Heart left ventricle (tissue), 13 donors: ENCODE results near the gene SNCA.

ENCODE experiments used
- CTCF ChIP-seq, 12 donors: fragments of 200-600 bp; sonication (generic) in 4 of 12; IDR thresholded peaks; one replicate each; pipeline versions ENCODE4 v1.5.0 to v1.8.0; 2018 to 2022; ENCODE audit warnings: antibody characterized with exemption in 12 of 12, mild to moderate bottlenecking in 5 of 12
- POLR2A ChIP-seq, 2 donors: fragments of 450-650 bp; IDR thresholded peaks; one replicate each; pipeline ENCODE4 v1.6.1; 2017; ENCODE audit warnings: antibody characterized with exemption in 2 of 2, mild to moderate bottlenecking in 2 of 2, moderate library complexity in 2 of 2
- donor health status: ischemic (EF 13 %, LVEDD 7.1; RV severe dilation, severe dysfunction).
- donor health status: DM: no; HTN: yes; CAD: no.
- donor health status: DM: no; HTN: no; CAD: no.
- donor health status: ischemic (EF 25% LVEDD 6.9; RV normal size, moderate dysfunction).
- donor health status: ischemic (EF 25% LVEDD 5.7; RV mildly dilated, moderate dysfunction).
- donor health status: ischemic (EF 35%, LVEDD 5.7; RV mildly dilated, moderate dysfunction).
- donor health status: nonischemic (EF 11% LVEDD 7.7; RV severe dilation, severe dysfunction).
- donor health status: DM: yes; HTN: yes; CAD: no.
- donor health status: PGD.
- donor health status: ischemic (EF 29% LVEDD 5.4; RV normal size, mild dysfunction).
- donor health status: nonischemic (EF 23%, LVEDD 6.1; RV moderate dilation, normal function).

DNA sequence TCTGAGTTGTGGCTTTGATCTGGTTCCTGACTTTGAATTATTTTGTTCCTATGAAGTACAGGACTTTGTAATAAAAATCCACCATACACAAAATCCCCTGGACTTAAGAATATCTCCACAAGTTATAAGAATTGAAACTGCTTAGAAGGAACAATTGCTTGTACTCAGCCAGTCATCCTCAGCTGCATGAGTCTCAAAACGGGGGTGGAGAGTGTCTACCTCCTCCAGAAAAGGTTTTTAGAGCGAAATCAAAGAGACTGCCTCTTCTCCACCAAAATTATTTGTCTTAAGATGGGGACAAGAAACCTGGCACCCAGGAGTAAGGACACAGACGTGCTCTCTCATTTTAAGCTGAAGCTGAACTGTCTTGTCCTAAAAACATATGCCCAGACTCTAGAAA is 74.7 kb downstream of the SNCA start:
- TF ChIP-seq CTCF (IDR thresholded peaks at IDR 0.05) (no peak), POLR2A (IDR thresholded peaks at IDR 0.05) (no peak)
